Measurements from ENCODE around the gene FXYD6.

Gene FXYD6

GRCh38 chr11:117794772-117795629 lies 81.5 kb downstream of the FXYD6 start:
- Histone ChIP-seq H3K9me3 (ENCODE audit: control insufficient read depth, insufficient read depth, low read length) (no peaks in the 10 kb centered on the region), H3K9ac (ENCODE audit: low read depth, low read length) (peak overlapping the region; percentile 52)

GRCh38 chr11:117794135-117794534 lies 82.3 kb downstream of the FXYD6 start:
- H3K9me3 ChIP-seq (ENCODE audit: control insufficient read depth, insufficient read depth, low read length), result no peaks in the 10 kb centered on the region
- no peaks in the 10 kb centered on the region; the same call in 1 of the 2 replicates for H3K4me1 ChIP-seq (ENCODE audit: insufficient read depth, low read length)
- H3K36me3 ChIP-seq (ENCODE audit: insufficient read depth, low read length), result no peaks in the 10 kb centered on the region
- H3K9ac ChIP-seq (ENCODE audit: low read depth, low read length), result no peak overlapping the region

More at GRCh38 chr11:117794772-117795629, 81.5 kb downstream of the FXYD6 start:
- H3K36me3 ChIP-seq (ENCODE audit: insufficient read depth, low read length), result no peaks in the 10 kb centered on the region
- no peaks in the 10 kb centered on the region; the same call in 1 of the 2 replicates for H3K4me1 ChIP-seq (ENCODE audit: insufficient read depth, low read length)

GRCh38 chr11:117793583-117793982 lies 82.9 kb downstream of the FXYD6 start:
- H3K9me3 ChIP-seq (ENCODE audit: control insufficient read depth, insufficient read depth, low read length), result no peaks in the 10 kb centered on the region
- H3K9ac ChIP-seq (ENCODE audit: low read depth, low read length), result no peak overlapping the region
- no peaks in the 10 kb centered on the region; the same call in 1 of the 2 replicates for H3K4me1 ChIP-seq (ENCODE audit: insufficient read depth, low read length)
- no peaks in the 10 kb centered on the region for H3K36me3 ChIP-seq (ENCODE audit: insufficient read depth, low read length)

GRCh38 chr11:117792992-117793391 lies 83.5 kb downstream of the FXYD6 start:
- Histone ChIP-seq H3K9ac (ENCODE audit: low read depth, low read length) (no peak overlapping the region), H3K36me3 (ENCODE audit: insufficient read depth, low read length) (no peaks in the 10 kb centered on the region), H3K4me1 (ENCODE audit: insufficient read depth, low read length) (no peaks in the 10 kb centered on the region; the same call in 1 of the 2 replicates), H3K9me3 (ENCODE audit: control insufficient read depth, insufficient read depth, low read length) (no peaks in the 10 kb centered on the region)

- no peaks in the 10 kb centered on the region for H3K9me3 ChIP-seq (ENCODE audit: control insufficient read depth, insufficient read depth, low read length)
- H3K36me3 ChIP-seq (ENCODE audit: insufficient read depth, low read length), result no peaks in the 10 kb centered on the region
- no peaks in the 10 kb centered on the region; the same call in 1 of the 2 replicates for H3K4me1 ChIP-seq (ENCODE audit: insufficient read depth, low read length)
- H3K9ac ChIP-seq (ENCODE audit: low read depth, low read length), result no peak overlapping the region
Measured at GRCh38 chr11:117792241-117792640, 84.2 kb downstream of the FXYD6 start.

- no peak overlapping the region for H3K9ac ChIP-seq (ENCODE audit: low read depth, low read length)
- H3K9me3 ChIP-seq (ENCODE audit: control insufficient read depth, insufficient read depth, low read length), result no peaks in the 10 kb centered on the region
- 0 out of 2 replicates have a peak, but pooled peaks cover 8% of the 10 kb centered on the region for H3K4me1 ChIP-seq (ENCODE audit: insufficient read depth, low read length)
- no peaks in the 10 kb centered on the region for H3K36me3 ChIP-seq (ENCODE audit: insufficient read depth, low read length)
Measured at GRCh38 chr11:117790279-117790678, 86.2 kb downstream of the FXYD6 start.

GRCh38 chr11:117789241-117789640 lies 87.2 kb downstream of the FXYD6 start:
- Histone ChIP-seq H3K9me3 (ENCODE audit: control insufficient read depth, insufficient read depth, low read length) (no peaks in the 10 kb centered on the region), H3K36me3 (ENCODE audit: insufficient read depth, low read length) (no peaks in the 10 kb centered on the region), H3K9ac (ENCODE audit: low read depth, low read length) (no peak overlapping the region), H3K4me1 (ENCODE audit: insufficient read depth, low read length) (peaks cover 11% of the 10 kb centered on the region; the same call in 1 of the 2 replicates)

All from ES-I3 (cell line).